T-cell (primary cell): ENCODE results near the gene TBX6. TPM values are rescaled to one million over a fixed set of nuclear protein-coding genes. Genes with fewer than 3 reads are reported as not detected.

ENCODE experiments used
- ATAC-seq, 4 experiments: fragments of 200-7000 bp in 3 of 4; fragments of 150-1000 bp in 1 of 4; cut with Tn5 transposase; replicated peaks in 1 of 4; 1 replicate in 3 of 4; 2 replicates in 1 of 4; pipeline ENCODE4 v1.10.0; 2021; ENCODE audit warnings: moderate library complexity in 3 of 4, mild to moderate bottlenecking in 2 of 4, moderate number of reproducible peaks in 1 of 4
- CTCF ChIA-PET, 2 donors: fragments of 300-600 bp; sonication (Branson Sonifier 250); formaldehyde crosslinking; loops; one replicate each; lab custom pipeline; 2022; ENCODE audit warnings: antibody characterized with exemption in 2 of 2; lab: Charles Lee
- POLR2A ChIA-PET, 2 donors: fragments of 300-600 bp; sonication (Branson Sonifier 250); formaldehyde crosslinking; loops; one replicate each; lab custom pipeline; 2022; ENCODE audit warnings: antibody characterized with exemption in 2 of 2; lab: Charles Lee
- DNase-seq, 35 experiments: peaks; one replicate each; pipeline versions ENCODE4 v3.0.0 to v3.0.0-alpha.2; 2013 to 2023
- H3K27ac ChIP-seq: one replicate; pipeline ENCODE4 v1.5.1; 2013; ENCODE audit warnings: low read length
- H3K27me3 ChIP-seq, 2 experiments: replicated peaks in 1 of 2; 1 replicate in 1 of 2; 2 replicates in 1 of 2; pipeline versions ENCODE4 v1.6.1 to v1.7.0; 2013; ENCODE audit warnings: low read length in 1 of 2, mixed read lengths in 1 of 2; ENCODE audit not compliant: control insufficient read depth in 2 of 2, insufficient read depth in 2 of 2; ENCODE audit errors: extremely low read depth in 1 of 2
- H3K36me3 ChIP-seq, 2 donors: 1 replicate in 1 of 2; 2 replicates in 1 of 2; pipeline versions ENCODE4 v1.6.1 to v1.7.0; 2013; ENCODE audit warnings: low read length in 1 of 2; ENCODE audit not compliant: control insufficient read depth in 2 of 2, insufficient read depth in 1 of 2; ENCODE audit errors: extremely low read depth in 1 of 2
- H3K4me1 ChIP-seq, 2 experiments: 1 replicate in 1 of 2; 2 replicates in 1 of 2; pipeline versions ENCODE4 v1.6.1 to v1.7.0; 2013; ENCODE audit warnings: low read length in 2 of 2, mixed read lengths in 1 of 2; ENCODE audit not compliant: insufficient read depth in 2 of 2, control insufficient read depth in 1 of 2; ENCODE audit errors: extremely low read depth in 1 of 2
- H3K4me3 ChIP-seq, 2 donors: 1 replicate in 1 of 2; 2 replicates in 1 of 2; pipeline versions ENCODE4 v1.5.1 to v1.7.0; 2013; ENCODE audit warnings: mild to moderate bottlenecking in 2 of 2, low read length in 1 of 2, moderate library complexity in 1 of 2; ENCODE audit not compliant: control insufficient read depth in 1 of 2; ENCODE audit errors: extremely low read depth in 1 of 2
- H3K9me3 ChIP-seq: 2 replicates; pipeline ENCODE4 v1.7.0; 2013
- H3K27ac Mint-ChIP-seq, 2 donors: one replicate each; pipeline ENCODE4 v1.8.0; 2020 to 2021; ENCODE audit warnings: mild to moderate bottlenecking in 2 of 2, mixed read lengths in 2 of 2
- H3K27me3 Mint-ChIP-seq, 2 donors: one replicate each; pipeline ENCODE4 v1.8.0; 2021 to 2022; ENCODE audit warnings: mixed read lengths in 2 of 2
- H3K36me3 Mint-ChIP-seq: one replicate; pipeline ENCODE4 v1.8.0; 2021; ENCODE audit warnings: mixed read lengths
- H3K4me1 Mint-ChIP-seq, 3 donors: one replicate each; pipeline ENCODE4 v1.8.0; 2020 to 2022; ENCODE audit warnings: mixed read lengths in 3 of 3, mild to moderate bottlenecking in 1 of 3
- H3K4me3 Mint-ChIP-seq, 3 donors: one replicate each; pipeline ENCODE4 v1.8.0; 2020 to 2022; ENCODE audit warnings: mild to moderate bottlenecking in 3 of 3, mixed read lengths in 3 of 3, moderate library complexity in 3 of 3
- H3K9me3 Mint-ChIP-seq, 3 donors: one replicate each; pipeline ENCODE4 v1.8.0; 2020 to 2022; ENCODE audit warnings: mixed read lengths in 3 of 3
- whole genome bisulfite sequencing: methylation state at CpG from one replicate; pipeline ENCODE4 v1.1.5; 2013; ENCODE audit warnings: missing lambda C conversion rate; ENCODE audit not compliant: insufficient coverage; 5-methylcytosine and 5-hydroxymethylcytosine counted together
- total RNA-seq, 35 experiments: library from RNA in 6 of 35; stranded (reverse) in 6 of 35; fragments of 120-200 nt in 1 of 35; gene quantifications; one replicate each; pipeline versions ENCODE4 v1.2.1 to v1.2.4 and lab custom pipeline; 2013 to 2026

The TBX6 gene
- total RNA-seq, 5 donors from 2014 or later (not counting 1 experiment from before 2014, with no cell fraction given), result 1.4 to 2.0 (median 1.5) TPM

GRCh38 chr16:30090610-30091331 lies 953 bp downstream of the TBX6 start:
- ChIA-PET CTCF (interaction anchor here (0.5 to 3.9 kb wide), 12 partner anchors 10 to 339 kb away, joined by 3 to 13 read pairs (median 4); partner anchors contain the start of genes ALDOA (in 1 of the 2), CORO1A (in 1 of the 2), DCTPP1 (in 1 of the 2) and MAPK3 (in 1 of the 2)), POLR2A (interaction anchor here in 1 of 2 donors (0.5 kb wide), 1 partner anchor 451 kb away, joined by 3 read pairs; no protein-coding TSS in a partner anchor)
- peak overlapping the region in 1 of 2 donors; percentile 54 for H3K4me3 ChIP-seq
- peak overlapping the region; percentile 57 to 93 (median 63) for H3K4me3 Mint-ChIP-seq
- H3K36me3 ChIP-seq, result peaks cover 12 to 19% of the 10 kb centered on the region in 2 donors
- H3K27me3 Mint-ChIP-seq, result no peaks in the 10 kb centered on the region
- 88% methylated on average over 14 of the region's 26 CpGs for WGBS
- H3K27me3 ChIP-seq, result no peaks in the 10 kb centered on the region
- H3K27ac Mint-ChIP-seq, result peak overlapping the region; percentile 88 to 92
- peak overlapping the region; percentile 9 for H3K27ac ChIP-seq
- ATAC-seq (no peak), DNase-seq (no peak)
- no peaks in the 10 kb centered on the region for H3K9me3 ChIP-seq
- peaks cover 23% of the 10 kb centered on the region for H3K36me3 Mint-ChIP-seq
- H3K4me1 ChIP-seq, result peaks cover 38 to 63% of the 10 kb centered on the region in 2 experiments
- H3K4me1 Mint-ChIP-seq, result peaks cover 45 to 54% (median 52%) of the 10 kb centered on the region in 3 donors
- H3K9me3 Mint-ChIP-seq, result no peaks in the 10 kb centered on the region

GRCh38 chr16:30088832-30089624 lies 2.7 kb downstream of the TBX6 start:
- Mint-ChIP-seq H3K4me3 (peak overlapping the region in 2 of 3 donors; percentile 41 to 66), H3K27me3 (no peaks in the 10 kb centered on the region), H3K9me3 (no peaks in the 10 kb centered on the region), H3K36me3 (peaks cover 17% of the 10 kb centered on the region), H3K4me1 (peaks cover 36 to 45% (median 41%) of the 10 kb centered on the region in 3 donors), H3K27ac (peak overlapping the region; percentile 88 to 92)
- Histone ChIP-seq H3K4me1 (peaks cover 25 to 49% of the 10 kb centered on the region in 2 experiments), H3K9me3 (no peaks in the 10 kb centered on the region), H3K4me3 (no peak overlapping the region), H3K27ac (no peak overlapping the region), H3K27me3 (no peaks in the 10 kb centered on the region), H3K36me3 (peaks cover 9 to 23% of the 10 kb centered on the region in 2 donors)
- POLR2A ChIA-PET, result no interaction called here
- WGBS, result 96% methylated on average over 20 of the region's 22 CpGs
- no peak for DNase-seq
- ATAC-seq, result no peak
- CTCF ChIA-PET, result interaction anchor here in 1 of 2 donors (0.9 to 1.8 kb wide), 2 partner anchors 13 to 54 kb away, joined by 3 to 5 read pairs; partner anchors contain the start of gene PPP4C

DNA sequence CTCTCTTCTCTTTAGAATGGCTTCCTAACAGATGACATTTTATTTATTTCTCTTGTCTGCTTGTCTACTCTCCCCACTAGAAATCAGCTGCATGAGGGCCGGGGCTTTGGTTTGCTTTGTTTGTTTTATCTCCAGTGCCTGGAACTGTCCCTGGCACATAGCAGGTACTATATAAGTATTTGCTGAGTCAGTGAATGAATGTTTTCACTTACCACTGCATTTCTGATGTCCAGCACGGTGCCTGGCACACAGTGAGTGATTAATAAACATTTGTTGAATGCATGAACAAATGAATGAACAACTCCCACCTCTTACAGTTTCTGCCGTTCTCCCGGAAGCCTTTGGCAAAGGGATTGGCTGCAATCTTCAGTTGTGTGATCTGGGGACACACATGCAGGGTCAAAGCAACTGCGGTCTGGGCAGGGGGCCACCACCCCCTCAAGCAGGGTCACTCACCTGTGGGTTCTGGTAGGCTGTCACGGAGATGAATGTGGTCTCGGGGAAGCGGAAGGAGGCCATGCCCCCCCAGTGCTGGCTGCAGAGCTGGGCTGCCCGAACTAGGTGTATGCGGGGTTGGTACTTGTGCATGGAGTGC lies 3.4 kb downstream of the TBX6 start:
- H3K27ac Mint-ChIP-seq, result peak overlapping the region; percentile 80 to 84
- Histone ChIP-seq H3K27ac (no peak overlapping the region), H3K36me3 (peaks cover 16 to 26% of the 10 kb centered on the region in 2 donors), H3K4me3 (no peak overlapping the region), H3K9me3 (no peaks in the 10 kb centered on the region), H3K27me3 (no peaks in the 10 kb centered on the region), H3K4me1 (peaks cover 19 to 42% of the 10 kb centered on the region in 2 experiments)
- H3K4me1 Mint-ChIP-seq, result peaks cover 32 to 44% (median 38%) of the 10 kb centered on the region in 3 donors
- H3K27me3 Mint-ChIP-seq, result no peaks in the 10 kb centered on the region
- H3K9me3 Mint-ChIP-seq, result no peaks in the 10 kb centered on the region
- 100% methylated on average over 1 of the region's 10 CpGs for WGBS
- POLR2A ChIA-PET, result no interaction called here
- no peak overlapping the region for H3K4me3 Mint-ChIP-seq
- CTCF ChIA-PET, result no interaction called here
- ATAC-seq, result no peak
- peaks cover 15% of the 10 kb centered on the region for H3K36me3 Mint-ChIP-seq
- no peak for DNase-seq

- no peaks in the 10 kb centered on the region for H3K9me3 Mint-ChIP-seq
- CTCF ChIA-PET, result no interaction called here
- H3K27me3 ChIP-seq, result no peaks in the 10 kb centered on the region
- H3K36me3 ChIP-seq, result peaks cover 26 to 33% of the 10 kb centered on the region in 2 donors
- H3K4me1 Mint-ChIP-seq, result peaks cover 28 to 39% (median 32%) of the 10 kb centered on the region in 3 donors
- H3K4me3 Mint-ChIP-seq, result no peak overlapping the region
- POLR2A ChIA-PET, result no interaction called here
- peak overlapping the region; percentile 43 to 73 for H3K27ac Mint-ChIP-seq
- ATAC-seq (no peak), DNase-seq (peak in 1 of 35 experiments; percentile 30)
- H3K36me3 Mint-ChIP-seq, result peaks cover 21% of the 10 kb centered on the region
- H3K9me3 ChIP-seq, result no peaks in the 10 kb centered on the region
- no peak overlapping the region for H3K4me3 ChIP-seq
- H3K27me3 Mint-ChIP-seq, result no peaks in the 10 kb centered on the region
- no peak overlapping the region for H3K27ac ChIP-seq
- WGBS, result 96% methylated on average over 9 of the region's 11 CpGs
- H3K4me1 ChIP-seq, result peaks cover 15 to 33% of the 10 kb centered on the region in 2 experiments
These were observed 4.4 kb downstream of the TBX6 start for GRCh38 chr16:30087181-30087898.

GRCh38 chr16:30086291-30087140 lies 5.2 kb downstream of the TBX6 start:
- Histone ChIP-seq H3K9me3 (no peaks in the 10 kb centered on the region), H3K27ac (no peak overlapping the region), H3K4me3 (no peak overlapping the region), H3K4me1 (peaks cover 12 to 25% of the 10 kb centered on the region in 2 experiments), H3K27me3 (no peaks in the 10 kb centered on the region), H3K36me3 (peaks cover 29 to 38% of the 10 kb centered on the region in 2 donors)
- 94% methylated on average over 13 of the region's 27 CpGs for WGBS
- DNase-seq, result no peak
- Mint-ChIP-seq H3K27ac (peak overlapping the region in 1 of 2 donors; percentile 19), H3K9me3 (no peaks in the 10 kb centered on the region), H3K27me3 (no peaks in the 10 kb centered on the region), H3K36me3 (peaks cover 26% of the 10 kb centered on the region), H3K4me3 (no peak overlapping the region), H3K4me1 (peaks cover 20 to 30% (median 23%) of the 10 kb centered on the region in 3 donors)
- CTCF ChIA-PET, result no interaction called here
- ATAC-seq, result no peak
- POLR2A ChIA-PET, result no interaction called here
